ENCODE data around the gene MELK. TPM values are rescaled to one million over a fixed set of nuclear protein-coding genes. Genes with fewer than 3 reads are reported as not detected.
"Not testable (repeated sequence)": the region's sequence is repeated elsewhere in the genome, so short reads cannot be mapped to it uniquely, and the experiment has no call there.

MELK gene
- total RNA-seq, 2 donors from 2014 or later: 55.1 to 57.1 TPM

- H3K9me3 Mint-ChIP-seq; DNase-seq (ENCODE audit: low spot score in 2 of 2); H3K27ac Mint-ChIP-seq; ATAC-seq: not testable (repeated sequence)
- peaks cover 8 to 13% of the 10 kb centered on the region in 2 donors for H3K36me3 Mint-ChIP-seq
These were observed 4.0 kb upstream of the MELK start for GRCh38 chr9:36568681-36569080.

DNA sequence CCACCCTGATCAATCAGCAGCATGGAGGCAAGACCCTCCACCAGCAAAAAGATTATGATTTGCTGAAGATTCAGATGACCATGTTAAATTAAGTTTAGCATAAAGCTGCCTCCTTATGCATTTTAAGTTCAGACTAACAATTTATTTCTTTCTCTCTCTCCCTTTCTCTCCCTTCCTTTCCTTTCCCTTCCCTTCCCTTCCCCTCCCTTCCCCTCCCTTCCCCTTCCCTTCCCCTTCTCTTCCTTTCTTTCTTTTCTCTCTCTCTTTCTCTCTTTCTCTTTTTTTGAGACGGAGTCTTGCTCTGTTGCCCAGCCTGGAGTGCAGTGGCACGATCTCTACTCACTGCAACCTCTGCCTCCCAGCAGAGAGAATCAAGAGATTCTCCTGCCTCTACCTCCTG is 1.4 kb upstream of the MELK start:
- peaks cover 22 to 34% of the 10 kb centered on the region in 2 donors for H3K36me3 Mint-ChIP-seq
- H3K9me3 Mint-ChIP-seq: no peaks in the 10 kb centered on the region
- no peak overlapping the region for H3K27ac Mint-ChIP-seq
- DNase-seq (ENCODE audit: low spot score in 2 of 2): no peak
- no peak for ATAC-seq

GRCh38 chr9:36574045-36574444 is 1.4 kb downstream of the MELK start:
- peak overlapping the region; percentile 93 to 94 for H3K27ac Mint-ChIP-seq
- not testable (repeated sequence) for H3K9me3 Mint-ChIP-seq; ATAC-seq; DNase-seq (ENCODE audit: low spot score in 2 of 2)
- H3K36me3 Mint-ChIP-seq: peaks cover 22 to 44% of the 10 kb centered on the region in 2 donors

DNA sequence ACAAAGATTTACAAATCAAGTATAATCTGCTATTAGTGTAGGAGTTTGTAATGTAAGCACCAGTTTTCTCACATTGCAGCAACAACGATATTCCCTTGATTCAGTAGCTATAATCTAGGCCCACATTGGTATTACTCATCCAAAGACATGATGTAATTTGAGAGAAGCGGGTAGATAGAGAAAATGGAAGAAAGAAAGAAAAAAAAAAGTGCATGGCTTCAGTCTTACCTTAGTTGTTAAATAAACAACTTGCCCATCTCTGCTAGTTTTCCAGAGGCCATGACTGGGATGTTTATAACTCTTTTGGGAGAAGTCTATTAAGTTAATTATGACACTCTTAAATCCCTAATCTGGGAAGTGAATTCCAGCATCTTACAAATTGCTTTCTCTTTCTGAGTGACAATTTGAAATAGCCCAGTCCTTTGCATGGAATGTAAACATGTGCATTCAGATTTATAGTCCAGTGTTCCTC is 2.8 kb downstream of the MELK start:
- Mint-ChIP-seq H3K9me3 (no peaks in the 10 kb centered on the region), H3K27ac (no peak overlapping the region), H3K36me3 (peaks cover 22 to 49% of the 10 kb centered on the region in 2 donors)
- ATAC-seq: no peak
- no peak for DNase-seq (ENCODE audit: low spot score in 2 of 2)

- ATAC-seq (peak; percentile 29 to 58), DNase-seq (ENCODE audit: low spot score in 2 of 2) (no peak)
- no peak overlapping the region for H3K27ac Mint-ChIP-seq
- H3K9me3 Mint-ChIP-seq: no peaks in the 10 kb centered on the region
- H3K36me3 Mint-ChIP-seq: peaks cover 22 to 56% of the 10 kb centered on the region in 2 donors
These were observed 4.2 kb downstream of the MELK start for GRCh38 chr9:36576866-36577265.

DNA sequence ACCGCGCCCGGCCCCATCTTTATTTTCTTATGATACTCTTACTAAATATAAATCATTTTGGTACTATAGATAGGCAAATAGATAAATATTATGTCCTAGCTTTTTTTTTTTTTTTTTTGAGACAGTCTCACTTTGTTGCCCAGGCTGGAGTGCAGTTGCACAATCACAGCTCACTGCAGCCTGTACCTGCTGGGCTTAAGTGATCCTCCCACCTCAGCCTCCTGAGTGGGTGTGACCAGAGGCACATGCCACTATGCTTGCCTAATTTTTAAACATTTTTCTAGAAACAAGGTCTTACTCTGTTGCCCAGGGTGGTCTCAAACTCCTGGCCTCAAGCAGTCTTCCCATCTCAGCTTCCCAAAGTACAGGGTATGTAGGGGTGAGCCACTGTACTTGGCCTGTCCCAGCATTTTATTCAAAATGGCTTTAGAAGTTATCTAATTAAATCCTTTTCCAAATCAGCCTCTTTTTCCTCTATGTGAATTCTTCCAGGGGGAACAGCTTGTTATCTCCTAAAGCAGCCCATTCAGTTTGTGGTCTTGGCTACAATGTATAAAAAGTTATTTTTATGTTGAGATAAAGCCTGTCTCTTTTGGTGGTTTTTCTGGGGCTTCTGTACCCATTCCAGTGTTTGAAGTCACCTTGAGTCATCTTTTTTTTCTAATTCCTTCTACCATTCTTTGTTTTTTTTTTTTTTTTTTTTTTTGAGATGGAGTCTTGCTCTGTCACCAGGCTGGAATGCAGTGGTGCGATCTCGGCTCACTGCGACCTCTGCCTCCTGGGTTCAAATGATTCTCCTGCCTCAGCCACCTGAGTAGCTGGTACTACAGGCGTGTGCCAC is 12.1 kb downstream of the MELK start:
- Mint-ChIP-seq H3K27ac (no peak overlapping the region), H3K36me3 (peaks cover 18 to 33% of the 10 kb centered on the region in 2 donors), H3K9me3 (no peaks in the 10 kb centered on the region)
- DNase-seq (ENCODE audit: low spot score in 2 of 2) (no peak), ATAC-seq (no peak)

GRCh38 chr9:36590231-36590630 is 17.5 kb downstream of the MELK start:
- no peak overlapping the region for H3K27ac Mint-ChIP-seq
- peaks cover 10 to 42% of the 10 kb centered on the region in 2 donors for H3K36me3 Mint-ChIP-seq
- no peak for ATAC-seq

DNA sequence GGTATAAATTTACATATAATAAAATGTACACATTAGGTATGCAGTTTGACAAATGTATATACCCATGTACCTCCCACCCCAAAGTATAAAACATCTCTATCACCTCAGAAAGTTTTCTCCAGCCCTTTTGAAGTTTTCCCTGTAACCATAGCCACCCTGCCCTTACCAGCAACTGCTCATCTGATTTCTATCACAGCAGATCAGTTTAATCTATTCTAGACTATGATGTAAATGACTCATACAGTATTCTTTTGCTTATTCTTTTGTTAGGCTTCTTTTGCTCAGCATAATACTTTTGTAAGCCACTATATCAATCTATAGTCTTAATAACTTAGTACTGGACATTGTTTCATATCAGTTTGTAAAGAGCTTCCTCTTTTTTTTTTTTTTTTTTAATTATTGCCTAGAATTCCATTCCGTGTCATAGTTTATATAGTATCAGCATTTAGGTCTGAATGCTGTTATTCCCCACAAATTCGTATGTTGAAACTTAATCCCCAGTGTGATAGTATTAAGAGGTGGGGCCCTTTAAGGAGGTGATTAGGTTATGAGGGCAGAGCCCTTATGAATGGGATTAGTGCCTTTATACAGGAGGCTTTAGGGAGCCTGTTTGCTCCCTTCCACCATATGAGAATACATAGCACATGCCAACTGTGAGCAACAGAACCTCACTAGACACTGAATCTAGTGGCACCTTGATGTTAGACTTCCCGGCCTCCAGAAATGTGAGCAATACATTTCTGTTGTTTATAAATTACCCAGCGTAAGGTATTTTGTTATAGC is 20.3 kb downstream of the MELK start:
- Mint-ChIP-seq H3K9me3 (no peaks in the 10 kb centered on the region), H3K36me3 (peaks cover 16 to 44% of the 10 kb centered on the region in 2 donors), H3K27ac (no peak overlapping the region)
- DNase-seq (ENCODE audit: low spot score in 2 of 2): no peak
- ATAC-seq: no peak

More at GRCh38 chr9:36590231-36590630, 17.5 kb downstream of the MELK start:
- H3K9me3 Mint-ChIP-seq: no peaks in the 10 kb centered on the region
- DNase-seq (ENCODE audit: low spot score in 2 of 2): no peak

DNA sequence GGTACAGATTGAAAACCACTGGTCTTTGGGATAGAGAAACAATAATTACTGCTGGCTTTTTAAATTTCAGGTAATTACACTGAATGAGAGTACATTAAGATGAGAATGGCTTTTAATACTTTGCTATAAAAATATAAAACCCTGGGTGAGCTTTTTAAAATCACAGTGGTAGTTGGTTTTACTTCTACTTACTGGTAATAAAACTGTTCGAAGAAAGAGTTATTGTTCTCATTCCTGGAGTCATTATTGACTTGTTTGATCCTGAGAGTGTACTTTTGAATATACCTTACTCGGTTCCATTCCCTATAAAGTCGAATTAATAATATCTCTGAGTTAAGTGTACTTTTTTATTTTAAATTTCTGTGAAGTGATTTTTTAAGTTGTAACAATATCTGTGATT is 21.5 kb downstream of the MELK start:
- no peak for ATAC-seq
- Mint-ChIP-seq H3K9me3 (no peaks in the 10 kb centered on the region), H3K27ac (no peak overlapping the region), H3K36me3 (peaks cover 11 to 45% of the 10 kb centered on the region in 2 donors)
- no peak for DNase-seq (ENCODE audit: low spot score in 2 of 2)

- no peak for DNase-seq (ENCODE audit: low spot score in 2 of 2)
- H3K9me3 Mint-ChIP-seq: no peaks in the 10 kb centered on the region
- no peak overlapping the region for H3K27ac Mint-ChIP-seq
- no peak for ATAC-seq
- H3K36me3 Mint-ChIP-seq: peaks cover 6 to 26% of the 10 kb centered on the region in 2 donors
These were observed 24.9 kb downstream of the MELK start for GRCh38 chr9:36597412-36598178.

DNA sequence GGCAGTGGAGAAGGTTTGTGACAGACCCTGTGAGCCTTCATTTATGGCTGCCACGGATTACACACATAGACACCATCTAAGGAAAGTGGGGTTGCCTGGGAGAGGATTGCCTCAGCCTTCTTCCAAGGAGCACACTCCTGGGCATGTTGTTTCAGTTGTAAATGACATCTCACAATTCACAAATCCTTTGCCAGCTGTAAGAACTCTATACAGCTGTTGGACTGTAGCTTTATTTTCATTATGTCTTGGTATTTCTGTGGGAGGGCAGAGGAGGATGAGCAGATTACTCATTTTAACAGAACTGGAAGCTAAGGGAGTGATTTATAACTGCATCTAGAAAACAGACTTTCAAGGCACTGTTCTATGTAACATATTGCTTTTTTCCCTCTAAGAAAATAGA is 25.6 kb downstream of the MELK start:
- Mint-ChIP-seq H3K27ac (no peak overlapping the region), H3K9me3 (no peaks in the 10 kb centered on the region), H3K36me3 (peaks cover 6 to 33% of the 10 kb centered on the region in 2 donors)
- ATAC-seq (no peak), DNase-seq (ENCODE audit: low spot score in 2 of 2) (no peak)

- no peak for DNase-seq (ENCODE audit: low spot score in 2 of 2)
- Mint-ChIP-seq H3K9me3 (no peaks in the 10 kb centered on the region), H3K27ac (no peak overlapping the region), H3K36me3 (peaks cover 5 to 45% of the 10 kb centered on the region in 2 donors)
- no peak for ATAC-seq
These were observed 30.3 kb downstream of the MELK start for GRCh38 chr9:36603006-36603405.

- ATAC-seq: no peak
- no peak for DNase-seq (ENCODE audit: low spot score in 2 of 2)
- H3K27ac Mint-ChIP-seq: no peak overlapping the region
- H3K9me3 Mint-ChIP-seq: no peaks in the 10 kb centered on the region
- peaks cover 14 to 47% of the 10 kb centered on the region in 2 donors for H3K36me3 Mint-ChIP-seq
These were observed 36.6 kb downstream of the MELK start for GRCh38 chr9:36609306-36609705.

DNA sequence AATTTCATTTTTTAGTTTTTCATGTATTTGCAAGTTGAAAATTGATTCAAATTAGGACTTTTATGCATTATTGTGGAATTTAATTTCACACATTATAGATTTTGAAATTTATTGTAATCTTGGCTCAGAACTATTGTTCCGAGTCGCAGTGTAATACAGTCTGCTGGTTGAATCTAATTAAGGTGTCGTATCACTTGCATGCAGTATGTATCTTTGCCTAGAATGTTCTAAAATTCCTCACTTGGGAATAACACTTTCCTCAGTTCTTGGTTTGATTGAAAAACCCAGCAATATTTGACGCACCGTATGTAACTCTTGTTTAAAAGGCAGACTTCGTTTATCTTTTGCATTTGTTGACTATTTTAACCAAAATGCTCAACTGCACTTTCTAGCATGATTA is 49.4 kb downstream of the MELK start:
- Mint-ChIP-seq H3K9me3 (no peaks in the 10 kb centered on the region), H3K36me3 (peaks cover 0 to 13% of the 10 kb centered on the region in 2 donors), H3K27ac (no peak overlapping the region)
- ATAC-seq (no peak), DNase-seq (ENCODE audit: low spot score in 2 of 2) (no peak)

DNA sequence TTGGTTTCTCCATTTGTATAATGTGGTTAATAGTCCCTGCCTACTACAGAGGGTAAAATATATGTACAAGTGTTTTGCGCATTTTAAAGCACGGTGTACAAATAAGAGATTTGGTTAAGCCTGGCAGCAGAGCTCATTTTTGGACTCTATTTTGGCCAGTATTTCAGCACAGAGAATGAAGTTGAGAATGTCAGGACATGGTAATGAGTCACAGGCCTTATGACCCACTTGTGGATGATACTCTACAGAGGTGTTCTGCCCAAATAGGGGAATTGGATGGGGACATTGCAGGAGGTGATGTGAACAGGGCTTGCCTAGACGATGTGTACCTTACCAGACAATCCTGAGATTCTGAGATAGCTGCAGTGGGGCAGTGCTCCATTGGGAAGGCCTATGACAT is 50.6 kb downstream of the MELK start:
- Mint-ChIP-seq H3K36me3 (peaks cover 0 to 13% of the 10 kb centered on the region in 2 donors), H3K9me3 (no peaks in the 10 kb centered on the region), H3K27ac (no peak overlapping the region)
- DNase-seq (ENCODE audit: low spot score in 2 of 2): no peak
- ATAC-seq: peak in 1 of 2 donors; percentile 22

- Mint-ChIP-seq H3K9me3 (no peaks in the 10 kb centered on the region), H3K27ac (peak overlapping the region in 1 of 2 donors; percentile 48), H3K36me3 (peaks cover 0 to 13% of the 10 kb centered on the region in 2 donors)
- DNase-seq (ENCODE audit: low spot score in 2 of 2) (no peak), ATAC-seq (peak in 1 of 2 donors; percentile 40)
These were observed 52.4 kb downstream of the MELK start for GRCh38 chr9:36625006-36625615.
